Gastroesophageal sphincter (tissue), 4 donors: Measurements from ENCODE around the gene FBXL19. TPM values are rescaled to one million over a fixed set of nuclear protein-coding genes. Genes with fewer than 3 reads are reported as not detected.

ENCODE experiments used
- ATAC-seq: fragments of 150-250 bp; one replicate; pipeline ENCODE4 v1.9.1; 2016; ENCODE audit warnings: mild to moderate bottlenecking, moderate library complexity
- H3K27ac ChIP-seq, 4 donors: fragments of 200-600 bp; sonication (generic) in 3 of 4; 1 replicate in 3 of 4; 2 replicates in 1 of 4; pipeline ENCODE4 v1.5.1; 2016 to 2019
- H3K27me3 ChIP-seq: fragments of 200-600 bp; sonication (generic); one replicate; pipeline ENCODE4 v1.5.1; 2019
- H3K36me3 ChIP-seq, 2 donors: fragments of 200-600 bp; sonication (generic); one replicate each; pipeline ENCODE4 v1.5.1; 2019; ENCODE audit warnings: control low read depth in 1 of 2
- H3K4me1 ChIP-seq, 3 donors: fragments of 200-600 bp; sonication (generic); 1 replicate in 2 of 3; 2 replicates in 1 of 3; pipeline ENCODE4 v1.5.1; 2016 to 2019; ENCODE audit warnings: control low read depth in 2 of 3
- H3K4me3 ChIP-seq, 2 donors: fragments of 200-600 bp; sonication (generic); one replicate each; pipeline ENCODE4 v1.5.1; 2019; ENCODE audit warnings: mild to moderate bottlenecking in 1 of 2, moderate library complexity in 1 of 2
- H3K9me3 ChIP-seq, 3 donors: fragments of 200-600 bp; sonication (generic); one replicate each; pipeline ENCODE4 v1.5.1; 2017 to 2019; ENCODE audit warnings: control low read depth in 2 of 3
- CTCF ChIP-seq, 4 experiments: fragments of 200-600 bp in 2 of 4; fragments of 450-650 bp in 2 of 4; sonication (generic) in 1 of 4; IDR thresholded peaks; one replicate each; pipeline ENCODE4 v1.5.1; 2017 to 2019; ENCODE audit warnings: antibody characterized with exemption in 4 of 4, mild to moderate bottlenecking in 2 of 4, moderate library complexity in 2 of 4
- EP300 ChIP-seq: sonication (generic); formaldehyde crosslinking; IDR thresholded peaks from one replicate; pipeline ENCODE4 v1.6.1; 2017; ENCODE audit warnings: antibody characterized with exemption, mild to moderate bottlenecking
- POLR2A ChIP-seq, 2 donors: fragments of 450-650 bp; IDR thresholded peaks; one replicate each; pipeline ENCODE4 v1.6.1; 2017; ENCODE audit warnings: antibody characterized with exemption in 2 of 2, mild to moderate bottlenecking in 2 of 2, moderate library complexity in 1 of 2
- POLR2AphosphoS5 ChIP-seq: sonication (generic); formaldehyde crosslinking; IDR thresholded peaks from one replicate; pipeline ENCODE4 v1.6.1; 2017; ENCODE audit warnings: antibody characterized with exemption
- WGBS, 2 donors: methylation state at CpG; one replicate each; pipeline ENCODE4 v1.1.5; 2018; ENCODE audit warnings: low coverage in 1 of 2; 5-methylcytosine and 5-hydroxymethylcytosine counted together
- total RNA-seq, 4 donors: library from RNA; depleted of rRNA; stranded (reverse); fragments of >200 nt; gene quantifications; one replicate each; pipeline ENCODE4 v1.1.0, GENCODE V29; 2016

The FBXL19 gene
- total RNA-seq, 4 donors from 2014 or later = 10.0 to 23.5 (median 11.9) TPM

DNA sequence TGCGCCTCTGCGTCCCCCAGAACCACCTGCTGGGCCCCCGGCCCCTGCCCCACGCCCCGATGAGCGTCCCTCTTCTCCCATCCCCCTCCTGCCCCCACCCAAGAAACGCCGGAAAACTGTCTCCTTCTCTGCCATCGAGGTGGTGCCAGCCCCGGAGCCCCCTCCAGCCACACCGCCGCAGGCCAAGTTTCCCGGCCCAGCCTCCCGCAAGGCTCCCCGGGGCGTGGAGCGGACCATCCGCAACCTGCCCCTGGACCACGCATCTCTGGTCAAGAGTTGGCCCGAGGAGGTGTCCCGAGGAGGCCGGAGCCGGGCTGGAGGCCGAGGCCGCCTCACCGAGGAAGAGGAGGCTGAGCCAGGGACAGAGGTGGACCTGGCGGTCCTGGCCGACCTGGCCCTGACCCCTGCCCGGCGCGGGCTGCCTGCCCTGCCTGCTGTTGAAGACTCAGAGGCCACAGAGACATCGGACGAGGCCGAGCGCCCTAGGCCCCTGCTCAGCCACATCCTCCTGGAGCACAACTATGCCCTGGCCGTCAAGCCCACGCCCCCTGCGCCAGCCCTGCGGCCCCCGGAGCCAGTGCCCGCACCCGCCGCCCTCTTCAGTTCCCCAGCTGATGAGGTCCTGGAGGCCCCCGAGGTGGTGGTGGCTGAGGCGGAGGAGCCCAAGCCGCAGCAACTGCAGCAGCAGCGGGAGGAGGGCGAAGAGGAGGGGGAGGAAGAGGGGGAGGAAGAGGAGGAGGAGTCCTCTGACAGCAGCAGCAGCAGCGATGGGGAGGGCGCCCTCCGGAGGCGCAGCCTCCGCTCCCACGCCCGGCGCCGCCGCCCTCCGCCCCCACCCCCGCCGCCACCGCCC is 56.0 kb downstream of the FBXL19 start:
- Histone ChIP-seq H3K27ac (no peak overlapping the region), H3K27me3 (no peaks in the 10 kb centered on the region), H3K4me3 (no peak overlapping the region), H3K4me1 (no peaks in the 10 kb centered on the region), H3K9me3 (no peaks in the 10 kb centered on the region), H3K36me3 (peaks cover 0 to 100% of the 10 kb centered on the region in 2 donors)
- no peak for ATAC-seq
- TF ChIP-seq CTCF (IDR thresholded peaks at IDR 0.05) (no peak), POLR2A (IDR thresholded peaks at IDR 0.05) (no peak), POLR2AphosphoS5 (no peak), EP300 (no peak)
- no CpG with 5 or more reads among the region's 62 CpGs for WGBS, 2 donors

DNA sequence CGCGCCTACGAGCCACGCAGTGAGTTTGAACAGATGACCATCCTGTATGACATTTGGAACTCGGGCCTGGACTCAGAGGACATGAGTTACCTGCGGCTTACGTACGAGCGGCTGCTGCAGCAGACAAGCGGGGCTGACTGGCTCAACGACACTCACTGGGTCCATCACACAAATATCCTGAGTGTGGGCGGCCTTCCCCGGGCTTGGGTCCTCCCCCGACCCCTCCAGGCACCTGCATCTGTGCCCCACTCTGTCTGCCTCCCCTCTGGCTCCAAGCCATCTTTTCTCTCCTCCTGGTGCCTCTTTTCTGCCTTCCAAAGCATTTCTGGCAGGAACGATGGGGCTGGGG is 56.6 kb downstream of the FBXL19 start:
- peaks cover 0 to 99% of the 10 kb centered on the region in 2 donors for H3K36me3 ChIP-seq
- no peaks in the 10 kb centered on the region for H3K9me3 ChIP-seq
- TF ChIP-seq EP300 (no peak), POLR2AphosphoS5 (no peak), CTCF (IDR thresholded peaks at IDR 0.05) (no peak), POLR2A (IDR thresholded peaks at IDR 0.05) (no peak)
- peaks cover 0 to 6% (median 3%) of the 10 kb centered on the region in 3 donors for H3K4me1 ChIP-seq
- no peak for ATAC-seq
- H3K27ac ChIP-seq = no peak overlapping the region
- H3K27me3 ChIP-seq = no peaks in the 10 kb centered on the region
- 75 to 92% methylated on average over 2 to 8 of the region's 15 CpGs for WGBS, 2 donors
- no peak overlapping the region for H3K4me3 ChIP-seq

DNA sequence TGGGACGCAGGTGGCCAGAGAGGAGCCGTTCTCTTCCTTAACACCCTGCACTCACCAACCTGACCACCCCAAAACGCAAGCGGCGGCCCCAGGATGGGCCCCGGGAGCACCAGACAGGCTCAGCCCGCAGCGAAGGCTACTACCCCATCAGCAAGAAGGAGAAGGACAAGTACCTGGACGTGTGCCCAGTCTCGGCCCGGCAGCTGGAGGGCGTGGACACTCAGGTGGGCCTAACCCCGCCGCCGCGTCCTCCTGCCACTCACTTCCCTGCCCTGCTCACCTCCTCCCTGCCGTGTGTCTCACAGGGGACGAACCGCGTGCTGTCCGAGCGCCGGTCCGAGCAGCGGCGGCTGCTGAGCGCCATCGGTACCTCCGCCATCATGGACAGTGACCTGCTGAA is 57.1 kb downstream of the FBXL19 start:
- TF ChIP-seq CTCF (IDR thresholded peaks at IDR 0.05) (no peak), EP300 (no peak), POLR2AphosphoS5 (no peak), POLR2A (IDR thresholded peaks at IDR 0.05) (no peak)
- no peak for ATAC-seq
- peaks cover 0 to 10% (median 6%) of the 10 kb centered on the region in 3 donors for H3K4me1 ChIP-seq
- WGBS, 2 donors = 40% methylated on average over 1 of the region's 29 CpGs; no CpG with 5 or more reads in 1 of the 2 donors
- no peaks in the 10 kb centered on the region for H3K9me3 ChIP-seq
- no peaks in the 10 kb centered on the region for H3K27me3 ChIP-seq
- no peak overlapping the region for H3K27ac ChIP-seq
- H3K36me3 ChIP-seq = peaks cover 0 to 94% of the 10 kb centered on the region in 2 donors
- no peak overlapping the region for H3K4me3 ChIP-seq

- no peak overlapping the region for H3K4me3 ChIP-seq
- H3K9me3 ChIP-seq = no peaks in the 10 kb centered on the region
- TF ChIP-seq EP300 (no peak), POLR2A (IDR thresholded peaks at IDR 0.05) (no peak), CTCF (IDR thresholded peaks at IDR 0.05) (no peak), POLR2AphosphoS5 (no peak)
- ATAC-seq = no peak
- peaks cover 0 to 89% of the 10 kb centered on the region in 2 donors for H3K36me3 ChIP-seq
- no peaks in the 10 kb centered on the region for H3K27me3 ChIP-seq
- WGBS, 2 donors = 40% methylated on average over 1 of the region's 14 CpGs; no CpG with 5 or more reads in 1 of the 2 donors
- H3K27ac ChIP-seq = no peak overlapping the region
- peaks cover 0 to 15% (median 9%) of the 10 kb centered on the region in 3 donors for H3K4me1 ChIP-seq
Measured at GRCh38 chr16:30980959-30981358, 57.6 kb downstream of the FBXL19 start.
